ENCODE results near the gene CHMP2B.
"Not testable (repeated sequence)": the region's sequence is repeated elsewhere in the genome, so short reads cannot be mapped to it uniquely, and the experiment has no call there.

Gene CHMP2B

GRCh38 chr3:87268646-87269211, 41.6 kb downstream of the CHMP2B start:
- H3K4me2 ChIP-seq (ENCODE audit: low read length): peak overlapping the region; percentile 39

DNA sequence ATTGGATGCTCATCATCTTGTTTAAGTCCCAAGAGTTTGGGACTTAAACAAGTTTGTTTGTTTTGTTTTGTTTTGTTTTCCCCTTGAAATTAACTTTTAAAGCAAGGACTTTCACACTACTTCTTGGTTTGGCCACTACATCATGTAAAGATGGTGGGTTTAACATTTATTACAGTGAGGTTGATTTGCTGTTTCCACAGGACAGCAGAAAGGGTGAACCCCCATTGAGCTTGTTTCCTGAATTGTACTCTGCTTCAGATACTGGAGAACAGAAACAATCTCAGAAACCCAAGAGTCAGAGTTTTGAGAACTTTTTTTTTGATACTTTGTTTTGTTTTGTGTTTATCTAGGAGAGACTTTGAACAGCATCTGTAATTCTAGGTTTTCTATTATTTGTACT, 42.6 kb downstream of the CHMP2B start:
- no peaks in the 10 kb centered on the region for H3K9me3 ChIP-seq (replicated peaks; ENCODE audit: low read length)
- no peak overlapping the region for H3K4me2 ChIP-seq (ENCODE audit: low read length)
- H3K4me3 ChIP-seq (ENCODE audit: low read length): no peak overlapping the region
- H3K36me3 ChIP-seq (ENCODE audit: insufficient read depth, low read length): no peaks in the 10 kb centered on the region
- no peaks in the 10 kb centered on the region for H3K27me3 ChIP-seq (ENCODE audit: control insufficient read depth, insufficient read depth, low read length)
- peaks cover 21% of the 10 kb centered on the region for H3K4me1 ChIP-seq (ENCODE audit: control insufficient read depth, insufficient read depth, low read length)
- no peak overlapping the region for H3K9ac ChIP-seq (ENCODE audit: low read depth, low read length)

More at GRCh38 chr3:87268646-87269211, 41.6 kb downstream of the CHMP2B start:
- H3K9me3 ChIP-seq (replicated peaks; ENCODE audit: low read length): no peaks in the 10 kb centered on the region
- no peak overlapping the region for H3K4me3 ChIP-seq (ENCODE audit: low read length)
- H3K9ac ChIP-seq (ENCODE audit: low read depth, low read length): no peak overlapping the region
- peaks cover 21% of the 10 kb centered on the region for H3K4me1 ChIP-seq (ENCODE audit: control insufficient read depth, insufficient read depth, low read length)
- no peaks in the 10 kb centered on the region for H3K36me3 ChIP-seq (ENCODE audit: insufficient read depth, low read length)
- H3K27me3 ChIP-seq (ENCODE audit: control insufficient read depth, insufficient read depth, low read length): no peaks in the 10 kb centered on the region

DNA sequence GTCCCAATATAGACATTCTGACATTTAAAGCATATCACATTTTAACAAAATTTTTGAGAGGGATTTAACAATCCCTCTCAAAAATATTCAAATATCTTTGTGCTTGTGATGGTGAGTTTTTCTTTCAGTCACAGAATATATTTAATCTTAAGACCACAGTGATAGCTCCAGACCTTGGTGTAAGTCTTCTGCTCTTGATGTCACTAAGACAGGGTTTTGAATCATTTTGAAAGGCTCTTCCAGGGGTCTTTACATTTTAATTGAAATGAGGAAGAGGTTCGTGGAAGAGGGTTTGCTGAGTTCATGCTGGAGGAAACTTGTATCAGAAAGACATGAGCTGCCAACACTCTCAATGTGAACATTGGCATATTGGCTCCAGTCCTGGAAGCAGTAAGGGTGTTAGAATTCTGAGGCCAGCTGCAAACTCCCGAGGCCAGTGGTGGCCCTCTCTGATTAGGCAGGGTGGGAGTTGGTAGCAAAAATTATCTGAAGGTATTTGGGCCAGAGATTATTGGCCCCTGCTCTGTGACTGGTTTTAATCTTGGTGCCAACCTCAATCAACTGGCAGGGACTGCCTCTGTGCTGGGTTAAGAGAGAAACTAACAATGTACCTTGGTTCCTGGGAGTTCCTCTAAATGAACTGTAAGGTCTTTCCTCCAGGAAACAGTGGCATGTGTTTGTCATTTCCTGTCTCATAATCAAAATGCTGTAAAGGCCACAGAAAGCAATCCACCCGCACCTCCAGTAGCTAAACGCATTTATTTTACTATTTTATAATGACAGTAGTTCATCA, 44.0 kb downstream of the CHMP2B start:
- Histone ChIP-seq H3K4me2 (ENCODE audit: low read length) (no peak overlapping the region), H3K36me3 (ENCODE audit: insufficient read depth, low read length) (no peaks in the 10 kb centered on the region), H3K9me3 (replicated peaks; ENCODE audit: low read length) (no peaks in the 10 kb centered on the region), H3K9ac (ENCODE audit: low read depth, low read length) (no peak overlapping the region), H3K27me3 (ENCODE audit: control insufficient read depth, insufficient read depth, low read length) (no peaks in the 10 kb centered on the region), H3K4me1 (ENCODE audit: control insufficient read depth, insufficient read depth, low read length) (peaks cover 21% of the 10 kb centered on the region), H3K4me3 (ENCODE audit: low read length) (no peak overlapping the region)

GRCh38 chr3:87272718-87273341, 45.7 kb downstream of the CHMP2B start:
- Histone ChIP-seq H3K36me3 (ENCODE audit: insufficient read depth, low read length) (no peaks in the 10 kb centered on the region), H3K4me2 (ENCODE audit: low read length) (no peak overlapping the region), H3K4me3 (ENCODE audit: low read length) (no peak overlapping the region), H3K27me3 (ENCODE audit: control insufficient read depth, insufficient read depth, low read length) (no peaks in the 10 kb centered on the region), H3K4me1 (ENCODE audit: control insufficient read depth, insufficient read depth, low read length) (peaks cover 21% of the 10 kb centered on the region), H3K9me3 (replicated peaks; ENCODE audit: low read length) (no peaks in the 10 kb centered on the region), H3K9ac (ENCODE audit: low read depth, low read length) (no peak overlapping the region)

GRCh38 chr3:87276484-87276883, 49.4 kb downstream of the CHMP2B start, which contains the start of gene POU1F1:
TSS of gene POU1F1 (minus strand) at chr3:87276584. CDS start at chr3:87276462, 122 bp downstream.
- no peak within 1 kb of the TSS for H3K4me3 ChIP-seq (ENCODE audit: low read length)
- H3K9me3 ChIP-seq (replicated peaks; ENCODE audit: low read length): no peaks in the 10 kb centered on the region
- H3K36me3 ChIP-seq (ENCODE audit: insufficient read depth, low read length): no peaks in the 10 kb centered on the region
- H3K4me1 ChIP-seq (ENCODE audit: control insufficient read depth, insufficient read depth, low read length): peaks cover 3% of the 10 kb centered on the region
- no peak within 1 kb of the TSS for H3K9ac ChIP-seq (ENCODE audit: low read depth, low read length)
- no peaks in the 10 kb centered on the region for H3K27me3 ChIP-seq (ENCODE audit: control insufficient read depth, insufficient read depth, low read length)
- H3K4me2 ChIP-seq (ENCODE audit: low read length): no peak within 1 kb of the TSS

DNA sequence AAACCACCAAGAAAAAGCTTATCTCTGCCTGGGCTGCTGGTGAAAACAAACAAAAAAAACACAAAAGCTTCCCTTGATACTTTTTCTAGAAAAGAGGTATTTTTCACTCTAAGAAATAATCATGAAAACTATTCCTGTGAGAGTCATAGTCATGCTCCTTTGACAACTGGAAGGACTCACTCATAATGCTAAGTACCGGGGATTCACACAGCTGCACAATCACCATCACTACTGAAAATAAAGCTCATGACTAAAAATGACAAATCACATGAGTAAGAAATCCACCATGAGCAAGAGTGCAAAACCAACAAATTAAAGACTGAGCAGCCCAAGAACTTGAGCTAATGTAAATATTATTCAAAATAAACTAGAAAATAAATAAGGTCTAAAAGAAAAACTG, 59.9 kb downstream of the CHMP2B start:
- Histone ChIP-seq H3K9ac (ENCODE audit: low read depth, low read length) (peak overlapping the region; percentile 35), H3K4me1 (ENCODE audit: control insufficient read depth, insufficient read depth, low read length) (peaks cover 7% of the 10 kb centered on the region)

DNA sequence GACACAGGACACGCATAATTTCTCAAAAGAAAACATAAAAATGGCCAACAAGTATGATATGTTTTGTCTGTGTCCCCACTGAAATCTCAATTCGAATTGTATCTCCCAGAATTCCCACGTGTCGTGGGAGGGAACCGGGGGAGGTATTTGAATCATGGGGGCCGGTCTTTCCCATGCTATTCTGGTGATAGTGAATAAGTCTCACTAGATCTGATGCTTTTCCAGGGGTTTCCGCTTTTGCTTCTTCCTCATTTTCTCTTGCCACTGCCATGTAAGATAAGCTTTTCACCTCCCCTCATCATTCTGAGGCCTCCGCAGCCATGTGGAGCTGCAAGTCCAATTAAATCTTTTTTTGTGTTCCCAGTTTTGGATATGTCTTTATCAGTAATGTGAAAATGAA, 61.3 kb downstream of the CHMP2B start:
- H3K4me2 ChIP-seq (ENCODE audit: low read length): no peak overlapping the region
- peaks cover 7% of the 10 kb centered on the region for H3K4me1 ChIP-seq (ENCODE audit: control insufficient read depth, insufficient read depth, low read length)
- H3K27me3 ChIP-seq (ENCODE audit: control insufficient read depth, insufficient read depth, low read length): no peaks in the 10 kb centered on the region
- H3K9me3 ChIP-seq (replicated peaks; ENCODE audit: low read length): peaks cover 3% of the 10 kb centered on the region
- H3K4me3 ChIP-seq (ENCODE audit: low read length): no peak overlapping the region
- H3K9ac ChIP-seq (ENCODE audit: low read depth, low read length): no peak overlapping the region
- no peaks in the 10 kb centered on the region for H3K36me3 ChIP-seq (ENCODE audit: insufficient read depth, low read length)

More for the DNA sequence above, 59.9 kb downstream of the CHMP2B start:
- H3K36me3 ChIP-seq (ENCODE audit: insufficient read depth, low read length): no peaks in the 10 kb centered on the region
- H3K27me3 ChIP-seq (ENCODE audit: control insufficient read depth, insufficient read depth, low read length): no peaks in the 10 kb centered on the region
- peaks cover 3% of the 10 kb centered on the region for H3K9me3 ChIP-seq (replicated peaks; ENCODE audit: low read length)
- peak overlapping the region; percentile 38 for H3K4me2 ChIP-seq (ENCODE audit: low read length)
- no peak overlapping the region for H3K4me3 ChIP-seq (ENCODE audit: low read length)

DNA sequence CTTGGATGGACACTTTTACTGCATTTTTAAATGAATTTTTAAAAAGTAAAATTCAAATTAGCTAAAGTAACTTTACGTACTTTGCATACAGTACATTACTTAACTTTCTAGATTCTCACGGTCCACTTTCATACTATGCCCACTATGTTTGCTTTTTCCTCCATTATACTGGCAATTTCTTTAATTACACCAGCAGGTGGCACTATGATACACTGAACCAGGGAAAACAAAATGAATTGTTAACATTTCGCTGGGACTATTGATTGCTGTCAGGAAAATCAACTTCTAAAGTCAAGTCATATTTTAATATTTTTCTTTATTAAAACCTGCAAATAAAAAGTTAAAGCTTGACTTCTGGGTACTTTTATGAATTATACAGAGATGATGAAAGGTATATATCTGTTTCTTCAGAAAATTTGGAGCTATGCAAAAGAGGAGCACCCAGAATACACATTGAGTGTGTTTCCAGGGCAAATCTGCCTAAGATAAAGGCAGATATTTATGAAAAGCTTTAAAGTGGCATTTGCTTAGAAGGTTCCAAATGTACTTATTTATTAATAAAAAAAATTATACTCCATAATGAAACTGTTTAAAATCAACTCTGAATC, 71.1 kb downstream of the CHMP2B start:
- no peak overlapping the region for H3K9ac ChIP-seq (ENCODE audit: low read depth, low read length)
- H3K4me3 ChIP-seq (ENCODE audit: low read length): no peak overlapping the region
- H3K27me3 ChIP-seq (ENCODE audit: control insufficient read depth, insufficient read depth, low read length): no peaks in the 10 kb centered on the region
- no peaks in the 10 kb centered on the region for H3K9me3 ChIP-seq (replicated peaks; ENCODE audit: low read length)
- H3K4me2 ChIP-seq (ENCODE audit: low read length): peak overlapping the region; percentile 55
- H3K4me1 ChIP-seq (ENCODE audit: control insufficient read depth, insufficient read depth, low read length): no peaks in the 10 kb centered on the region
- no peaks in the 10 kb centered on the region for H3K36me3 ChIP-seq (ENCODE audit: insufficient read depth, low read length)

DNA sequence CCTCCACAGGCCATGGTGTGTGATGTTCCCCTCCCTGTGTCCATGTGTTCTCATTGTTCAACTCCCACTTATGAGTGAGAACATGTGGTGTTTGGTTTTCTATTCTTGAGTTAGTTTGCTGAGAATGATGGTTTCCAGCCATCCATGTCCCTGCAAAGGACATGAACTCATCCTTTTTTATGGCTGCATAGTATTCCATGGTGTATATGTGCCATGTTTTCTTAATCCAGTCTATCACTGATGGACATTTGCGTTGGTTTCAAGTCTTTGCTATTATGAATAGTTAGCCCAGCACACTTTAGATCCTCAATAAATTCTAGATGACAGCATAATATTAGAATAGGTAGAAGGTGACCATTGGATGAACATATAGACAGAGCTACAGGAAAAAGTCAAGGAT, 77.9 kb downstream of the CHMP2B start:
- not testable (repeated sequence) for H3K4me3 ChIP-seq (ENCODE audit: low read length); H3K27me3 ChIP-seq (ENCODE audit: control insufficient read depth, insufficient read depth, low read length); H3K36me3 ChIP-seq (ENCODE audit: insufficient read depth, low read length); H3K9me3 ChIP-seq (replicated peaks; ENCODE audit: low read length); H3K9ac ChIP-seq (ENCODE audit: low read depth, low read length); H3K4me2 ChIP-seq (ENCODE audit: low read length); H3K4me1 ChIP-seq (ENCODE audit: control insufficient read depth, insufficient read depth, low read length)

All from skeletal muscle satellite cell (primary cell).